Activated CD4-positive, alpha-beta T cell treated with anti-CD3 and anti-CD28 coated beads, Interleukin-2, amount 10 ng/mL, durations not matched to agents 24 days and 14 days (primary cell): Measurements from ENCODE around the gene NFAT5. TPM values are rescaled to one million over a fixed set of nuclear protein-coding genes. Genes with fewer than 3 reads are reported as not detected.
"Not testable (repeated sequence)": the region's sequence is repeated elsewhere in the genome, so short reads cannot be mapped to it uniquely, and the experiment has no call there.

Experiments
- DNase-seq: peaks from one replicate; pipeline ENCODE4 v3.0.0; 2022
- H3K27ac Mint-ChIP-seq: one replicate; pipeline ENCODE4 v1.8.0; 2022; ENCODE audit warnings: mild to moderate bottlenecking, mixed read lengths
- H3K27me3 Mint-ChIP-seq: one replicate; pipeline ENCODE4 v1.8.0; 2022; ENCODE audit warnings: mixed read lengths
- H3K36me3 Mint-ChIP-seq: one replicate; pipeline ENCODE4 v1.8.0; 2022; ENCODE audit warnings: low read depth, mild to moderate bottlenecking, mixed read lengths
- H3K4me1 Mint-ChIP-seq: one replicate; pipeline ENCODE4 v1.8.0; 2021; ENCODE audit warnings: mixed read lengths
- H3K4me3 Mint-ChIP-seq: one replicate; pipeline ENCODE4 v1.8.0; 2022; ENCODE audit warnings: mild to moderate bottlenecking, moderate library complexity, mixed read lengths
- H3K9me3 Mint-ChIP-seq: one replicate; pipeline ENCODE4 v1.8.0; 2021; ENCODE audit warnings: mixed read lengths
- intact Hi-C: fragments of 100-400 bp; cut with micrococcal nuclease; formaldehyde crosslinking; loops from one replicate; pipeline ENCODE4 v1.15.1; 2023
- total RNA-seq: library from RNA; stranded (reverse); gene quantifications from 2 replicates; pipeline ENCODE4 v1.2.3, GENCODE V29; 2022

The NFAT5 gene
- total RNA-seq, 1 donor from 2014 or later, result 54.6 TPM

DNA sequence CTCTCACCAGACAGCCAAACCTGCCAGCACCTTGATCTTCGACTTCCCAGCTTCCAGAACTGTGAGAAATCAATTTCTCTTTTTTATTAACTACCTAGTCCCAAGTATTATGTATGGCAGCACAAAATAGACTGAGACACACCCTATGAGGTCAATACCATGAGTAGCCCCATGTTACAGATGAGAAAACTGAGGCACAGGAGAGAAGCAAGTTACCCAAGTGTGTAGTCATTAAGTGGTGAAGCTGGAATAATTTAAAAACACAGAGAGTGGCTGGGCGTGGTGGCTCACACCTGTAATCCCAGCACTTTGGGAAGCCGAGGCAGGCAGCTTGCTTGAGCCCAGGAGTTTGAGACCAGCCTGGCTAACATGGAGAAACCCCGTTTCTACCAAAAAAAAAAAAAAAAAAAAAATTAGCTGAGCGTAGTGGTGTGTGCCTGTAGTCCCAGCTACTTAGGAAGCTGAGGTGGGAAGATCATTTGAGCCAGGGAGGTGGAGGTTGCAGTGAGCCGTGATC, 155.7 kb downstream of the NFAT5 start:
- Mint-ChIP-seq H3K4me1 (peaks cover 22% of the 10 kb centered on the region), H3K9me3 (no peaks in the 10 kb centered on the region), H3K4me3 (no peak overlapping the region), H3K27ac (no peak overlapping the region), H3K36me3 (peaks cover 8% of the 10 kb centered on the region), H3K27me3 (no peaks in the 10 kb centered on the region)
- DNase-seq, result no peak
- intact Hi-C loops, result no loop called here

DNA sequence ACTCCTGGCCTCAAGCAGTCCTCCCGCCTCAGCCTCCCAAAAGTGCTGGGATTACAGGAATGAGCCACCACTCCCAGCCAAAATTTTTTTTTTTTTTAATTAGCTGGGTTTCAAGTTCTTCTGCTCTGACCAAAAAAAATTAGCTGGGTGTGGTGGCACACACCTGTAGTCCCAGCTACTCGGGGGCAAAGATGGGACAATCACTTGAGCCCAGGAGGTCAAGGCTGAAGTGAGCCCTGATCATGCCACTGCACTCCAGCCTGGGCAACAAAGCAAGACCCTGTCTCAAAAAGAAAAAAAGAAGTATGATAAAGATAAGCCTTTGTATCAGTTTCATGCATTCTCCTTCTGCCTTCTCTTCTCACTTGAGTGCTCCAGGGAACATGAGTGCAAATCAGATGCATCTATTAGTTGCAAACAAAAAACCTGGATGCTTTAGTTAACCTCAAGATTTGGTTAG, 158.7 kb downstream of the NFAT5 start:
- Mint-ChIP-seq H3K36me3 (no peaks in the 10 kb centered on the region), H3K27ac (peak overlapping the region; percentile 25), H3K4me3 (no peak overlapping the region), H3K9me3 (no peaks in the 10 kb centered on the region), H3K4me1 (peaks cover 38% of the 10 kb centered on the region), H3K27me3 (no peaks in the 10 kb centered on the region)
- intact Hi-C loops, result no loop called here
- no peak for DNase-seq

DNA sequence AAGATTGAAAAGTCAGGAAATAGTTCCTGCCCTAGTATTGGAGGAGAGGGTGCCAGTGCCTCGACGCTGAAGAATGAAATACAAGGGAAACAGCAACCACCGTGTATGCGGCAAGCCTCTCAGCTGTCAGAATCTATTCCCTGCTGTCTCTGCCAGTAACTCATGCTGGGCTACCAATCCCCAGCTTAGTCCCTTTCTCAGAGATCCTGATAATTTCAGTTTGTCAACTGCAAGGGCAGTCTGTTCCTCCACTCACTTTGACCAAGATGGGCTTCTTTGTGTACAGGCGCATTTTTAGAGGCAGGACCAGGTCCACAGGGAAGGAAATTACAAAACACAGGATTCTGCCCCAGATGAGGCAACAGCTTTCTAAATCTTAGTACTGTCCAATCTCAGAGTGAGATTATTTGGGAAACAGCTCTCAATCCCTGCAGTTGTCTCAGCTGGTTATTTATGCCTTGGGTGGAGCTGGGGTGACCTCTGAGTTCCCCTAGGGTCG, 159.3 kb downstream of the NFAT5 start:
- Mint-ChIP-seq H3K9me3 (no peaks in the 10 kb centered on the region), H3K4me3 (peak overlapping the region; percentile 93), H3K36me3 (no peaks in the 10 kb centered on the region), H3K27me3 (no peaks in the 10 kb centered on the region), H3K4me1 (peaks cover 40% of the 10 kb centered on the region), H3K27ac (peak overlapping the region; percentile 25)
- DNase-seq, result no peak
- intact Hi-C loops, result no loop called here

DNA sequence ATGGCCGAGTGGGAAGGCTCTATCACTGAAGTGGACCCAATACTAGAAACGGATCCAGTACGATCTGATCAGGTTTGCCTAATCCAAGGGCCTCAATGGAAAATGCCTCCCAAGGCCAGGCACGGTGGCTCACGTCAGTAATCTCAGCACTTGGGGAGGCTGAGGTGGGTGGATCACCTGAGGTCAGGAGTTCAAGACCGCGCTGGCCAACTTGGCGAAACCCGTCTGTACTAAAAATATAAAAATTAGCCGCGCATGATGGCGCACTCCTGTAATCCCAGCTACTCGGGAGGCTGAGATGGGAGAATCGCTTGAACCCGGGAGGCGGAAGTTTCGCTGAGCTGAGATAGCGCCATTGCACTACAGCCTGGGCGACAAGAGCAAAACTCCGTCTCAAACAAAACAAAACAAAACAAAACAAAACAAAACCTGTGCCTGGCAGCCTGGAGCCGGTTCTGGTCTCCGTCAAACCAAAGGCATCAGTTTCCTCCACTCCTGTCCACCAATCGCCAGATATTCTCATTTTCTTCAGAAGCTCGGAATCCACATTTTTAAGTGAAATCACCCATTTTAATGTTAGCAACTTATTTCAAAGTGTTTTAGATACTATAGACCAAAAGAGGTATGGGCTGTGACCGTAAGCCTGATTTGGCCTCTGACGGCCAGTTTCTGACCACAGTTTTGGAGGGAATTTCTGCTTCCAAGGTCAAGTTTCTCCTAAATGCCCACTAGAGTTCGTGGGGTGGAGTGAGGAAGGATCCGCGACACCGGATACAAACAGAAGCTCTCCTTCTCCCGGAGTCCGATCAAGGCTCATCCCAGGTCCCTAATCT, 159.9 kb downstream of the NFAT5 start:
- H3K27me3 Mint-ChIP-seq, result no peaks in the 10 kb centered on the region
- intact Hi-C loops, result loop anchor here (1.0 to 2.0 kb wide), 2 partner anchors 16 to 29 kb away; partner anchors contain the start of gene NOB1
- peak overlapping the region; percentile 98 for H3K27ac Mint-ChIP-seq
- no peaks in the 10 kb centered on the region for H3K9me3 Mint-ChIP-seq
- peak overlapping the region; percentile 93 for H3K4me3 Mint-ChIP-seq
- peaks cover 40% of the 10 kb centered on the region for H3K4me1 Mint-ChIP-seq
- H3K36me3 Mint-ChIP-seq, result no peaks in the 10 kb centered on the region
- DNase-seq, result no peak

DNA sequence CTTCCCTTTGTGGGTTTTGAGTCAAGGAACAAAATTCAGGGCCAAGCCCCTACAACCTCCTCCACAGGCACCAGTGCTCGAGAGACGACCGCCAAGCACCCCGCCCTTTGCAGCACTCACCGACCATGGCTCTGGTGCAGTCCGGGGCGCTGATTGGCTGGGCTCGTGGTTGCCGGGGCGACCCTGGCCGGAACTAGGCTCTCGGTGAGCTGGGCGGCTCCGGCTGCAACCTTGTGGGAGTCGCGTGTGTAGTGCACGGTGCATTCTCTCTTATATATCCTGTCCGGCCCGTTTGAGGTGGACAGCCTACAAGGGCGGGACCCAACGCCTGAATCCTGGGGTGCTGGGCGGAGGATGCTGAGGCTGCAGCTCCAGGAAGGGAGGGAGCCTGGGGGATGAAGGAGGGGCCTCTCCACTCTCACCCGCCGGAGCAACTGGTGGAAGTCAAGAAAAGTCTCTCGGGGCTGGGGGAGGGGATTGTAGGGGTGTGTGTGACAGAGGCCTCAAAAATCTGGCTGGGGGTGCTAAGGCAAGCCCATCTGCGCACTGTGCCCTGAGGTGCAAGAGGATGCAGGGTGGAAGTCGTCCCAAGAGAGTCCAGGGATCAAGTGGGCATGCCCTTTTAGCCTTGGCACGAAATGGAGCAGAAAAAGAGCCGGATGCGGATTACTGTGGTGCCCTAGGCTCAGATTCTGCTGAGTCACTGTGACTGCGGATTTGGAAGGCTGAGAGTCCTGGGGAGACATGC, 160.7 kb downstream of the NFAT5 start, which contains the start of gene NQO1:
Gene NQO1, minus strand, starts transcription at position 248 of the 748 bp plus-strand sequence. Its CDS starts 121 bp downstream, at position 127.
- Mint-ChIP-seq H3K36me3 (no peaks in the 10 kb centered on the region), H3K27ac (peak within 1 kb of the TSS; percentile 98), H3K4me1 (peaks cover 38% of the 10 kb centered on the region), H3K27me3 (no peaks in the 10 kb centered on the region), H3K9me3 (no peaks in the 10 kb centered on the region), H3K4me3 (peak within 1 kb of the TSS; percentile 93)
- peak; percentile 98 for DNase-seq
- intact Hi-C loops, result loop anchor here (1.0 to 2.0 kb wide), 2 partner anchors 17 to 28 kb away; partner anchors contain the start of gene NOB1

DNA sequence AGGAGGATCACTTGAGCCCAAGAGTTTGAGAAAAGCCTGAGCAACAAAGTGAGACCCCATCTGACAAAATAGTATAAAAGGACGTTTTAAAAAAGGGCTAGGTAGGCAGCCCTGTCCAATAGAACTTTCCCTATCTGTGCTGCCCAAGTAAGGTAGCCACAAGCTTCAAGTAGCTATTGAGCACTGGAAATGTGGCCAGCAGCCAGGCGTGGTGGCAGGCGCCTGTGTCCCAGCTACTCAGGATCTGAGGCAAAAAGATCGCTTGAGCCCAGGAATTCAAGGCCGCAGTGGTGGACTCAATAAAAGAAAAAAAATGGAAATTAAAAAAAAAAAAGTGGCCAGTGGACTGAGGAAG, 162.1 kb downstream of the NFAT5 start:
- Mint-ChIP-seq H3K27me3 (no peaks in the 10 kb centered on the region), H3K27ac (peak overlapping the region; percentile 98), H3K36me3 (peaks cover 2% of the 10 kb centered on the region), H3K4me3 (peak overlapping the region; percentile 93), H3K9me3 (no peaks in the 10 kb centered on the region), H3K4me1 (peaks cover 36% of the 10 kb centered on the region)
- DNase-seq, result no peak
- intact Hi-C loops, result loop anchor here (2.0 kb wide), 1 partner anchor 27 kb away; the partner anchor contains the start of gene NOB1

DNA sequence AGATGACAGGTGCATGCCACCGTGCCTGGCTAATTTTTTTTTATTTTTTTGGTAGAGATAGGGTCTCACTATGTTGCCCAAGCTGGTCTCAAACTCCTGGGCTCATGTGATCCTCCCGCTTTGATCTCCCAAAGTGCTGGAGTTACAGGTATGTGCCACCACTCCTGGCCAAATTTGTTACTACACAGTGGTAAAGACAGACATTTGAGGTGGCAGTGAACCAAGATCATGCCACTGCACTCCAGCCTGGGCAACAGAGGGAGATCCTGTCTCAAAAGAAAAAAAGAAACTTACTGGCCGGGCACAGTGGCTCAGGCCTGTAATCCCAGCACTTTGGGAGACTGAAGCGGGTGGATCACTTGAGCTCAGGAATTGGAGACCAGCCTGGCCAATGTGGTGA, 163.3 kb downstream of the NFAT5 start:
- H3K9me3 Mint-ChIP-seq, H3K27ac Mint-ChIP-seq, H3K4me3 Mint-ChIP-seq, intact Hi-C loops, DNase-seq, H3K36me3 Mint-ChIP-seq, H3K27me3 Mint-ChIP-seq: not testable (repeated sequence)
- H3K4me1 Mint-ChIP-seq, result peaks cover 32% of the 10 kb centered on the region

DNA sequence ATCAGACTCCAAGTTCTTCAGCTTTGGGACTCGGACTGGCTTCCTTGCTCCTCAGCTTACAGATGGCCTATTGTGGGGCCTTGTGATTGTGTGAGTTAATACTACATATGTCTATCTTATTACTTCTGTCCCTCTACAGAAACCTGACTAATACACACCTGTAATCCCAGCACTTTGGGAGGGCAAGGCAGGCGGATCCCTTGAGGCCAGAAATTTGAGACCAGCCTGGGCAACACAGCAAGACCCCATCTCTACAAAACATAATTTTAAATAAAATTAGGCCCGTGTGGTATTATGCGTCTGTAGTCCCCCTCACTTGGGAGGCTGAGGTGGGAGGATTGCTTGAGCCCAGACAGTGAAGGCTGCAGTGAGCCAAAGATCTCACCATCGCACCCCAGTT, 165.5 kb downstream of the NFAT5 start:
- H3K27ac Mint-ChIP-seq, H3K36me3 Mint-ChIP-seq, H3K9me3 Mint-ChIP-seq, H3K27me3 Mint-ChIP-seq, H3K4me3 Mint-ChIP-seq, DNase-seq, intact Hi-C loops: not testable (repeated sequence)
- H3K4me1 Mint-ChIP-seq, result peaks cover 20% of the 10 kb centered on the region

DNA sequence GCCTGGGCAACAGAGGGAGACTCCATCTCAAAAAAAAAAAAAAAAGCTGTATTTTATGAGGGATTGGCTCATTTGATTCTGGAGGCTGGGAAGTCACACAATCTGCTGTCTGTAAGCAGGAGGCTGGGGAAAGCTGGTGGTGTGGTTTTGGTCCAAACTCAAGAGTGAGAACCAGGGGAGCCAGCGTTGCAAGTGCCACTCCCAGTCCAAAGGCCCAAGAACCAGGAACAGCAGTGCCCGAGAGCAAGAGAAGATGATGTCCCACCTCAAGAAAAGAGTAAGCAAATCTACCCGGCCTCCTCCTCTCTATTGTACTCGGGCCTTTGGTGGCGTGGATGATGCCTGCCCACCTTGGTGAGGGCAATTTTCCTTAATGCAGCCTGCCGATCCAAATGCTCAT, 166.3 kb downstream of the NFAT5 start:
- Mint-ChIP-seq H3K27me3 (no peaks in the 10 kb centered on the region), H3K4me3 (no peak overlapping the region), H3K27ac (no peak overlapping the region), H3K36me3 (peaks cover 6% of the 10 kb centered on the region), H3K4me1 (peaks cover 12% of the 10 kb centered on the region), H3K9me3 (no peaks in the 10 kb centered on the region)
- intact Hi-C loops, result no loop called here
- DNase-seq, result no peak

DNA sequence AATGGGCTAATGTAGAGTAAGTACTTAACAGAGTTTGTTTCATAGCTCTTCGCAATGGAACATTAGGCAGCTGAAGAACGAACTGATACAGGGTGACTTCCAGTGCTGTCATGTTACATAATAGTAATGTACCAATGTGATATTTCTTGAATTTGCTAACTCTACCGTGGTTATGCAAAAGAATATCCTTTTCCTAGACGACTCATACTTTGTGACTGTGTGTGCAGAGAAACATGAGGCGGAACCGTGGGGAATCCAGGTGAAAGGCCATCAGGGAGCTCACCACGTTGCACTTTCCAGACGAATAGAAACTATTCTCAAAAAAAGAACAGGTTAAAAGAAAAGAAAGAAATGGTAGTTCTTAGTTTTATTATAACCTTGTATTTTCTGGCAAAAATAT, 175.8 kb downstream of the NFAT5 start:
- Mint-ChIP-seq H3K4me3 (no peak overlapping the region), H3K9me3 (no peaks in the 10 kb centered on the region), H3K27ac (no peak overlapping the region), H3K4me1 (peaks cover 4% of the 10 kb centered on the region), H3K27me3 (no peaks in the 10 kb centered on the region), H3K36me3 (peaks cover 51% of the 10 kb centered on the region)
- intact Hi-C loops, result no loop called here
- DNase-seq, result no peak

DNA sequence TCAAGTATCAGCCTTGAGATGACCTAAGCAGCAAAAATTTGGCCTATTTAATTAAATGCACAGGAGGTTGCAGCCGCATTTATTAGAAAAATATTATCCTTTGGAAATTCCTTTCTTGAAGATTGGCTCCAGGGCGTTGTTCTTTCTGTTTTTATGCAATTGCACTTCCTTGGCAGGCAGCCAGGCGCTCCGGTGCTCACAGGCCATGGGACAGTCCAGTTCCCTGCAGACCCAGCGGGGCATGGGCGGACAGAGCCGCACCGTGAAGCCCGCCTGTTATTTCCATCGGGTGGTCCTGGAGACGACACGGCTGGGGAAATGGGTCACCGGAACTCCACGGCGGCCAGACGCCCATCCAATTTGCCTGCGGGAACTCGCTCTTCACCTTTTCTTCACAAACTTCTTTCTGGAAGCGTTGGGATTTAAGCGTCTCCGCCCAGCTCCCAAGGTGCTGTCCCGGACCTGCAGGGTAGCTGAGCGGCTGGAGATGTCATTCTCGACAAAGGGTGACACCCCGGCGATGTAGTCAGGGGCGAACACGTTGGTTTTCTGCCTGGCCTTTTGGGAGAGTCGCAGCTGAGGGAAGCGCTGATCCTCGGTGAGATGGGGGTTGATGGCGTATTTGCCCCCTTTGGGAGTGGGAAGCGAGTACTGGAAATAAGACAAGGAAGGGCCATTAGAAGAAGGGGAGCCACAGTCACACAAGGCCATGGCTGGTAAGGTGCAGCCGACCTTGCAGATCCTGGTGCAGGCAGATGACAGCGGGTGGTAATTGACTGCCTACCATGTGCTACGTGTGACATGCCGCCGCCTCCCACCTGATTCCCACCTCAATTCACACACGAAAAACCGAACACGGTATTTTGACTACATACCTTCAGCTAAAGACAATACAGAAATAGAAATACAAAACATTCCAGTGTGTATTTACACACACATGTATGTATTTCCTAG, 176.5 kb downstream of the NFAT5 start:
- intact Hi-C loops, result no loop called here
- no peak for DNase-seq
- no peak overlapping the region for H3K27ac Mint-ChIP-seq
- no peaks in the 10 kb centered on the region for H3K9me3 Mint-ChIP-seq
- H3K36me3 Mint-ChIP-seq, result peaks cover 57% of the 10 kb centered on the region
- no peak overlapping the region for H3K4me3 Mint-ChIP-seq
- H3K27me3 Mint-ChIP-seq, result no peaks in the 10 kb centered on the region
- peaks cover 4% of the 10 kb centered on the region for H3K4me1 Mint-ChIP-seq

DNA sequence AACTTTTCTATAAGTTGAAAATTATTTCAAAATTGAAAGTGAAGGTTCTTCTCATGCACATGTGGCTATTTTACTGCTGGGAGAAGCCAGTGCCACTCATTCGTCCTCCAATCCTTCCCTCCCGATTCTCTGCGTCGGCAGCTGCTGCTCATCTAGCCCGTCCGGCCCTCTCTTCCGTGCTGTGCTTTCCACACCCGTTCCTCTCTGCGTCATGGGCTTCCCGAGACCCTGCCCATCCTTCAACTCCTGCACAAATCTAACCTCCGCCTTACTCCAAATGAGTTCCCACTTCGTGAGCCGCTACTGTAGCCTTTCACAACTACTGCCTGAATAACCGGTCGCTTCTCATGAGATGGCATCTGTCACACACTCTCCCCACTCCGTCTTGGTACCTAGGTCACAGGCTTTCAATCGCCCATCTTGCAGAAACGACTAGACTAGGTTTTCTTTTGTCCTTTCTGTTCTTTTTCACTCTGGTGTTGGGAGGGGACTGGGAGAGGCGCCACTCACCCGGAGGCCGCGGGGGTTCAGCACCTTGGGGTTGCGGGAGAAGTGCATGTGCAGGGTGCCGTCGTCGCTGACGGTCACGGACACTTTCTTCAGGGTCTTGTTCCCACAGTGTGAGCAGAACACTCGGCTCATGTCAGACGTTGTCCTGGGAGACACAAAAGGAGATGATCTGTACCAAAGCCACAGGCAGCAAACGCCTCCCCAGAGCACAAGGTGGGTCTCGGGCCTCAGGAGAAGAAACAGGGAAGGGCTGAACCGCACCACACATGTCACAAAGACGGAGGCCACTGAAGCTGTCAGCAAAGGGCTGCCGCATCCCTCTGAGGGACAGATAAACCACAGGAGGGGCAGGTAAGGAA, 178.8 kb downstream of the NFAT5 start:
- Mint-ChIP-seq H3K27me3 (no peaks in the 10 kb centered on the region), H3K27ac (peak overlapping the region; percentile 38), H3K36me3 (peaks cover 76% of the 10 kb centered on the region), H3K9me3 (no peaks in the 10 kb centered on the region), H3K4me3 (no peak overlapping the region), H3K4me1 (peaks cover 8% of the 10 kb centered on the region)
- intact Hi-C loops, result no loop called here
- no peak for DNase-seq
